Prostate gland (tissue), 2 donors: Measurements from ENCODE around the gene DNM3. TPM values are rescaled to one million over a fixed set of nuclear protein-coding genes. Genes with fewer than 3 reads are reported as not detected.

Experiments used
- DNase-seq: peaks from one replicate; pipeline ENCODE4 v3.0.0-alpha.2; 2019; ENCODE audit warnings: low spot score
- H3K27ac ChIP-seq, 2 donors: fragments of 200-600 bp; sonication (generic); 2 replicates each; pipeline ENCODE4 v1.5.1; 2017 to 2019
- H3K27me3 ChIP-seq: fragments of 200-600 bp; sonication (generic); replicated peaks from 2 replicates; pipeline ENCODE4 v1.5.1; 2019; ENCODE audit not compliant: insufficient read depth
- H3K36me3 ChIP-seq, 2 donors: fragments of 200-600 bp; sonication (generic); 1 replicate in 1 of 2; 2 replicates in 1 of 2; pipeline versions ENCODE4 v1.5.1 to v1.8.1; 2017 to 2019
- H3K4me1 ChIP-seq: fragments of 200-600 bp; sonication (generic); replicated peaks from 2 replicates; pipeline ENCODE4 v1.5.1; 2019
- H3K4me3 ChIP-seq, 2 donors: fragments of 200-600 bp; sonication (generic); 2 replicates each; pipeline ENCODE4 v1.5.1; 2017 to 2019
- H3K9me3 ChIP-seq: fragments of 200-600 bp; sonication (generic); 2 replicates; pipeline ENCODE4 v1.5.1; 2017
- CTCF ChIP-seq, 4 experiments: fragments of 200-600 bp in 2 of 4; fragments of 450-650 bp in 2 of 4; sonication (generic) in 2 of 4; IDR thresholded peaks; 1 replicate in 3 of 4; 2 replicates in 1 of 4; pipeline ENCODE4 v1.5.1; 2016 to 2019; ENCODE audit warnings: antibody characterized with exemption in 4 of 4, mild to moderate bottlenecking in 2 of 4, moderate library complexity in 2 of 4
- POLR2A ChIP-seq: fragments of 450-650 bp; IDR thresholded peaks from one replicate; pipeline ENCODE4 v1.6.1; 2016; ENCODE audit warnings: antibody characterized with exemption, mild to moderate bottlenecking
- POLR2AphosphoS5 ChIP-seq: sonication (generic); formaldehyde crosslinking; IDR thresholded peaks from one replicate; pipeline ENCODE4 v1.6.1; 2017; ENCODE audit warnings: antibody characterized with exemption
- WGBS: methylation state at CpG from one replicate; pipeline ENCODE4 v1.1.5; 2018; 5-methylcytosine and 5-hydroxymethylcytosine counted together
- intact Hi-C: fragments of 100-400 bp; cut with DNase I; formaldehyde crosslinking; loops from one replicate; pipeline ENCODE4 v1.14.2; 2022
- total RNA-seq, 2 donors: library from RNA; depleted of rRNA; stranded (reverse); fragments of >200 nt; gene quantifications; one replicate each; pipeline ENCODE4 v1.1.0, GENCODE V29; 2016

DNM3 gene
- total RNA-seq, 2 donors from 2014 or later = 2.3 to 5.3 TPM

- no peak for DNase-seq
- Histone ChIP-seq H3K9me3 (no peaks in the 10 kb centered on the region), H3K27ac (no peak overlapping the region), H3K4me1 (no peaks in the 10 kb centered on the region), H3K4me3 (no peak overlapping the region), H3K36me3 (no peaks in the 10 kb centered on the region), H3K27me3 (no peaks in the 10 kb centered on the region)
- intact Hi-C loops = loop anchor here (5.0 kb wide), 1 partner anchor 82 kb away; the partner anchor contains the start of gene SUCO
- WGBS = 54% methylated on average over 7 of the region's 7 CpGs
- no peak for TF ChIP-seq CTCF (IDR thresholded peaks at IDR 0.05)
- no peak for TF ChIP-seq POLR2A
- no peak for TF ChIP-seq POLR2AphosphoS5
These were observed 609.2 kb downstream of the DNM3 start for GRCh38 chr1:172450524-172450885.

- no peak overlapping the region for H3K27ac ChIP-seq
- no peak for DNase-seq
- H3K27me3 ChIP-seq = no peaks in the 10 kb centered on the region
- no peak for TF ChIP-seq POLR2AphosphoS5
- no peak for TF ChIP-seq POLR2A
- TF ChIP-seq CTCF (IDR thresholded peaks at IDR 0.05) = no peak
- H3K4me1 ChIP-seq = no peaks in the 10 kb centered on the region
- no peak overlapping the region for H3K4me3 ChIP-seq
- H3K36me3 ChIP-seq = no peaks in the 10 kb centered on the region
- no peaks in the 10 kb centered on the region for H3K9me3 ChIP-seq
- intact Hi-C loops = loop anchor here (5.0 kb wide), 1 partner anchor 81 kb away; the partner anchor contains the start of gene SUCO
- WGBS = 31% methylated on average over 2 of the region's 2 CpGs
These were observed 609.7 kb downstream of the DNM3 start for GRCh38 chr1:172451002-172451443.

GRCh38 chr1:172452536-172453152 lies 611.3 kb downstream of the DNM3 start:
- H3K36me3 ChIP-seq = no peaks in the 10 kb centered on the region
- H3K27me3 ChIP-seq = no peaks in the 10 kb centered on the region
- H3K27ac ChIP-seq = no peak overlapping the region
- 82% methylated on average over 7 of the region's 7 CpGs for WGBS
- no peaks in the 10 kb centered on the region for H3K9me3 ChIP-seq
- intact Hi-C loops = loop anchor here (5.0 kb wide), 1 partner anchor 80 kb away; the partner anchor contains the start of gene SUCO
- no peak overlapping the region for H3K4me3 ChIP-seq
- no peak for TF ChIP-seq POLR2AphosphoS5
- no peak for TF ChIP-seq CTCF (IDR thresholded peaks at IDR 0.05)
- TF ChIP-seq POLR2A = no peak
- DNase-seq = no peak
- no peaks in the 10 kb centered on the region for H3K4me1 ChIP-seq

- Histone ChIP-seq H3K36me3 (no peaks in the 10 kb centered on the region), H3K4me1 (no peaks in the 10 kb centered on the region), H3K4me3 (no peak overlapping the region), H3K27me3 (no peaks in the 10 kb centered on the region), H3K9me3 (no peaks in the 10 kb centered on the region), H3K27ac (no peak overlapping the region)
- no peak for TF ChIP-seq CTCF (IDR thresholded peaks at IDR 0.05)
- TF ChIP-seq POLR2AphosphoS5 = no peak
- no peak for TF ChIP-seq POLR2A
- intact Hi-C loops = loop anchor here (5.0 kb wide), 1 partner anchor 79 kb away; the partner anchor contains the start of gene SUCO
- 57% methylated on average over 6 of the region's 6 CpGs for WGBS
- DNase-seq = no peak
These were observed 611.9 kb downstream of the DNM3 start for GRCh38 chr1:172453153-172453545.

GRCh38 chr1:172453607-172454006 lies 612.3 kb downstream of the DNM3 start:
- H3K27me3 ChIP-seq = no peaks in the 10 kb centered on the region
- DNase-seq = no peak
- H3K4me3 ChIP-seq = no peak overlapping the region
- intact Hi-C loops = loop anchor here (5.0 kb wide), 1 partner anchor 79 kb away; the partner anchor contains the start of gene SUCO
- no peaks in the 10 kb centered on the region for H3K4me1 ChIP-seq
- H3K36me3 ChIP-seq = no peaks in the 10 kb centered on the region
- no peak overlapping the region for H3K27ac ChIP-seq
- no peak for TF ChIP-seq CTCF (IDR thresholded peaks at IDR 0.05)
- TF ChIP-seq POLR2A = no peak
- no peak for TF ChIP-seq POLR2AphosphoS5
- 35% methylated on average over 1 of the region's 1 CpG for WGBS
- H3K9me3 ChIP-seq = no peaks in the 10 kb centered on the region
